Body of pancreas (tissue), 4 donors: ENCODE results near the gene FERMT3. TPM values are rescaled to one million over a fixed set of nuclear protein-coding genes. Genes with fewer than 3 reads are reported as not detected.

ENCODE experiments used
- ATAC-seq: fragments of 150-250 bp; one replicate; pipeline ENCODE4 v1.9.1; 2016
- DNase-seq, 4 donors: peaks; one replicate each; pipeline ENCODE4 v3.0.0-alpha.2; 2019
- H3K27ac ChIP-seq, 4 donors: fragments of 200-600 bp; sonication (generic); 1 replicate in 3 of 4; 2 replicates in 1 of 4; pipeline versions ENCODE4 v1.5.1 to v1.6.1; 2016 to 2019; ENCODE audit warnings: mild to moderate bottlenecking in 1 of 4, mixed read lengths in 1 of 4, moderate library complexity in 1 of 4
- H3K27me3 ChIP-seq, 2 donors: fragments of 200-600 bp; sonication (generic); one replicate each; pipeline ENCODE4 v1.6.0; 2016; ENCODE audit warnings: mild to moderate bottlenecking in 1 of 2
- H3K36me3 ChIP-seq, 2 donors: fragments of 200-600 bp; sonication (generic); replicated peaks in 1 of 2; 2 replicates each; pipeline ENCODE4 v1.5.1; 2016; ENCODE audit warnings: low read depth in 2 of 2; ENCODE audit not compliant: insufficient read depth in 1 of 2
- H3K4me1 ChIP-seq: fragments of 200-600 bp; sonication (generic); one replicate; pipeline ENCODE4 v1.6.0; 2016
- H3K4me3 ChIP-seq, 2 donors: fragments of 200-600 bp; sonication (generic); 1 replicate in 1 of 2; 2 replicates in 1 of 2; pipeline ENCODE4 v1.5.1; 2016 to 2019
- H3K9me3 ChIP-seq, 3 donors: fragments of 200-600 bp; sonication (generic); 1 replicate in 2 of 3; 2 replicates in 1 of 3; pipeline ENCODE4 v1.5.1; 2016
- CTCF ChIP-seq, 7 experiments: fragments of 450-650 bp in 4 of 7; fragments of 200-600 bp in 3 of 7; sonication (generic) in 3 of 7; IDR thresholded peaks; one replicate each; pipeline ENCODE4 v1.5.1; 2016 to 2019; ENCODE audit warnings: antibody characterized with exemption in 7 of 7
- POLR2A ChIP-seq, 3 donors: fragments of 450-650 bp; IDR thresholded peaks; one replicate each; pipeline ENCODE4 v1.6.1; 2016; ENCODE audit warnings: antibody characterized with exemption in 3 of 3, mild to moderate bottlenecking in 2 of 3
- WGBS, 2 donors: methylation state at CpG; one replicate each; pipeline ENCODE4 v1.1.5; 2017; 5-methylcytosine and 5-hydroxymethylcytosine counted together
- intact Hi-C: fragments of 100-400 bp; cut with DNase I; formaldehyde crosslinking; loops from one replicate; pipeline ENCODE4 v1.15.1; 2023
- total RNA-seq, 2 donors: library from RNA; depleted of rRNA; stranded (reverse); fragments of >200 nt; gene quantifications; one replicate each; pipeline ENCODE4 v1.1.0, GENCODE V29; 2016

FERMT3 gene
- total RNA-seq, 2 donors from 2014 or later: 8.6 to 9.1 TPM

DNA sequence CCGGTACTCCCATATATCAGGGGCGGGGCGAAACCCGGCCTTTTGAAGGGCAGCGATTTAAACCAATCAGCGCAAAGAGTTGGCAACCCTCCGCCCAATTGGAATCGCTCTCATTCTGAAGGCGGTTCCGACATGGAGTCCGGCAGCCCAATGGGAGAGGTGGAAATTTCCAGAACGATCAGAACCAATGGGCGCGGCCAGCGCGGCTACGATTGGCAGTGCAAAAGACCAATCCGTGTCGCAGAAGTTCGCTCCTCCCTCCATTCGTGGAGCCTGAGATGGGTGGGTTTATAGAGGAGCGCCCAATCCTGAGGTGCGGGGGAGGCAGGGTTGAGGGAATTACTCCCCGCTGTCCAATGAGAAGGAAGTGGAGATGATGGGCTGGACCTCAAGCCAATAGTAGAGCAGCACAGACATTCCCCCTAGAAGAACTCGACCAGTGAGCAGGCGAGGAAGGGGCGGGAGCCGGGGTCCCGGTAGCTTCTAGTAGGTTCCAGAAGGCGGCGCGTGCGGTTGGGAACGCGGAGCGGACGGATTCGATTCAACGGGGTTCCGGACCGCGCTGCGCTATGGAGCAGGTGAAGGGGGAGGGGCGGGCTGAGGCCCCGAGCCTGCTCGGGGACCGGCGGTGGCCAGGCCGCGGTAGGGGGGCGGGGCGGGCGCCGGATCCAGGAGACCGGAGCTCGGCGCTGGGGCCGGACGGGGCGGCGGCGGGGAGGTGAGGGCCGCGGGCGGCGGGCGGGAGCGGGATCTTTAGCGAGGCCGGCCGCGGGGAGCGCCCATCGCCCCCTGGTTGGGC lies 20.6 kb upstream of the FERMT3 start, which contains the start of gene STIP1:
TSS of gene STIP1 (plus strand) at position 479 of the 799 bp plus-strand sequence. CDS start at position 570, 91 bp downstream.
- intact Hi-C loops: no loop called here
- peaks cover 50% of the 10 kb centered on the region for H3K4me1 ChIP-seq
- ATAC-seq: peak; percentile 87

GRCh38 chr11:64186492-64187165 lies 19.9 kb upstream of the FERMT3 start:
- H3K36me3 ChIP-seq: no peaks in the 10 kb centered on the region
- DNase-seq (peak in 3 of 4 donors; percentile 30 to 58 (median 57)), ATAC-seq (no peak)
- intact Hi-C loops: no loop called here
- no peak for TF ChIP-seq CTCF (IDR thresholded peaks at IDR 0.05)
- TF ChIP-seq POLR2A (IDR thresholded peaks at IDR 0.05): no peak
- no peaks in the 10 kb centered on the region for H3K9me3 ChIP-seq
- H3K4me1 ChIP-seq: peaks cover 47% of the 10 kb centered on the region
- H3K4me3 ChIP-seq: peak overlapping the region; percentile 64 to 69
- WGBS, 2 donors: 0 to 3% methylated on average over 19 to 39 of the region's 48 CpGs
- no peak overlapping the region for H3K27ac ChIP-seq
- H3K27me3 ChIP-seq: no peaks in the 10 kb centered on the region

More for the DNA sequence above, 20.6 kb upstream of the FERMT3 start, which contains the start of gene STIP1:
- 0 to 2% methylated on average over 17 to 61 of the region's 74 CpGs for WGBS, 2 donors
- Histone ChIP-seq H3K4me3 (peak within 1 kb of the TSS; percentile 64 to 69), H3K27ac (peak within 1 kb of the TSS; percentile 90 to 98 (median 94)), H3K9me3 (no peaks in the 10 kb centered on the region), H3K36me3 (no peaks in the 10 kb centered on the region), H3K27me3 (no peaks in the 10 kb centered on the region)
- TF ChIP-seq POLR2A (IDR thresholded peaks at IDR 0.05) (no peak), CTCF (IDR thresholded peaks at IDR 0.05) (peak in 5 of 7 experiments; percentile 13 to 63 (median 51))
- peak; percentile 98 to 100 (median 99) for DNase-seq

DNA sequence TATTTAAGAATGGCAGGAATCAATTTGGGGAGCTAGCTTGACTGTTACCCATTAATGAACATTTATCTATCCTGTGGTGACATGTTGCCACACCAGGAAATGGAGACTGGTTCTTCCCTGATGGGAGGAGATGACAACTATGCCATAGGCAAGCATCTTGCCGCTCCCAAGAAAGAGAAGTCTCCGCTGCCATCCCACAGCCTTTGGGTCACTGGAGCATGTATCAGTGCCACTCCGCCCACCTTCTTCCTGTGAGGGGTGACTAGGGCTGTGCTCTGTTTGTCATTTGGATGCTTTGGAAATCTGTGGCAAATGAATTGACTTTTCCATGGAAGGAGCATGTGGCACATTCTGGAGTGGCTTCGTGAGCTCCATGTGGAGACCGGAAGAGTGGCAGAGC lies 14.1 kb upstream of the FERMT3 start:
- no peak for ATAC-seq

GRCh38 chr11:64196626-64197025 lies 9.9 kb upstream of the FERMT3 start:
- ATAC-seq: no peak
- Histone ChIP-seq H3K4me3 (no peak overlapping the region), H3K36me3 (peaks cover 5 to 49% of the 10 kb centered on the region in 2 donors), H3K27ac (no peak overlapping the region), H3K4me1 (no peaks in the 10 kb centered on the region), H3K9me3 (no peaks in the 10 kb centered on the region), H3K27me3 (no peaks in the 10 kb centered on the region)
- no peak for DNase-seq
- TF ChIP-seq POLR2A (IDR thresholded peaks at IDR 0.05): no peak
- no peak for TF ChIP-seq CTCF (IDR thresholded peaks at IDR 0.05)
- intact Hi-C loops: no loop called here
- WGBS, 2 donors: 78 to 85% methylated on average over 3 to 9 of the region's 9 CpGs

More for the DNA sequence above, 14.1 kb upstream of the FERMT3 start:
- TF ChIP-seq POLR2A (IDR thresholded peaks at IDR 0.05): no peak
- TF ChIP-seq CTCF (IDR thresholded peaks at IDR 0.05): no peak
- Histone ChIP-seq H3K4me3 (no peak overlapping the region), H3K27me3 (no peaks in the 10 kb centered on the region), H3K4me1 (peaks cover 9% of the 10 kb centered on the region), H3K27ac (no peak overlapping the region), H3K9me3 (no peaks in the 10 kb centered on the region), H3K36me3 (peaks cover 5 to 33% of the 10 kb centered on the region in 2 donors)
- intact Hi-C loops: no loop called here
- DNase-seq: no peak
- 85 to 90% methylated on average over 5 of the region's 5 CpGs for WGBS, 2 donors
